Chondrocyte (in vitro differentiated cells): ENCODE measurements around the gene INSYN2B. TPM values are rescaled to one million over a fixed set of nuclear protein-coding genes. Genes with fewer than 3 reads are reported as not detected.
A peak's percentile ranks its signal among the peaks of the same experiment; 100 is the strongest.

Experiments
- DNase-seq: peaks from one replicate; pipeline ENCODE4 v3.0.0; 2021; ENCODE audit warnings: mixed read lengths, low spot score
- H3K27ac Mint-ChIP-seq: one replicate; pipeline ENCODE4 v1.8.0; 2021; ENCODE audit warnings: mild to moderate bottlenecking, moderate library complexity, mixed read lengths; ENCODE audit not compliant: unreplicated experiment
- H3K27me3 Mint-ChIP-seq: 2 replicates; pipeline ENCODE4 v1.8.0; 2021; ENCODE audit warnings: low read depth, mixed read lengths
- H3K36me3 Mint-ChIP-seq: 2 replicates; pipeline ENCODE4 v1.8.0; 2021; ENCODE audit warnings: low read depth, mixed read lengths
- H3K4me1 Mint-ChIP-seq: 2 replicates; pipeline ENCODE4 v1.8.0; 2021; ENCODE audit warnings: low read depth, mild to moderate bottlenecking, mixed read lengths
- H3K4me3 Mint-ChIP-seq: one replicate; pipeline ENCODE4 v1.8.0; 2021; ENCODE audit warnings: mild to moderate bottlenecking, moderate library complexity, mixed read lengths; ENCODE audit not compliant: unreplicated experiment
- H3K9me3 Mint-ChIP-seq: 2 replicates; pipeline ENCODE4 v1.8.0; 2021; ENCODE audit warnings: low read depth, mixed read lengths
- long read RNA-seq: library from polyadenylated mRNA; stranded (forward); transcript quantifications from one replicate; pipeline ENCODE4 v2.0.0, GENCODE V29; 2021
- total RNA-seq: library from RNA; stranded (reverse); gene quantifications from 3 replicates; pipeline ENCODE4 v1.2.1, GENCODE V29; 2021
- TF ChIP-seq, protein P1 (sequence below): fragments of 200-600 bp; sonication (generic); IDR thresholded peaks from 2 replicates; pipeline ENCODE4 v1.5.0; 2021; ENCODE audit warnings: antibody characterized with exemption, mild to moderate bottlenecking, moderate library complexity

The INSYN2B gene
- total RNA-seq, result 0.12 to 0.22 TPM (median 0.21 TPM) in 3 replicates
- long read RNA-seq, result 0 reads

DNA sequence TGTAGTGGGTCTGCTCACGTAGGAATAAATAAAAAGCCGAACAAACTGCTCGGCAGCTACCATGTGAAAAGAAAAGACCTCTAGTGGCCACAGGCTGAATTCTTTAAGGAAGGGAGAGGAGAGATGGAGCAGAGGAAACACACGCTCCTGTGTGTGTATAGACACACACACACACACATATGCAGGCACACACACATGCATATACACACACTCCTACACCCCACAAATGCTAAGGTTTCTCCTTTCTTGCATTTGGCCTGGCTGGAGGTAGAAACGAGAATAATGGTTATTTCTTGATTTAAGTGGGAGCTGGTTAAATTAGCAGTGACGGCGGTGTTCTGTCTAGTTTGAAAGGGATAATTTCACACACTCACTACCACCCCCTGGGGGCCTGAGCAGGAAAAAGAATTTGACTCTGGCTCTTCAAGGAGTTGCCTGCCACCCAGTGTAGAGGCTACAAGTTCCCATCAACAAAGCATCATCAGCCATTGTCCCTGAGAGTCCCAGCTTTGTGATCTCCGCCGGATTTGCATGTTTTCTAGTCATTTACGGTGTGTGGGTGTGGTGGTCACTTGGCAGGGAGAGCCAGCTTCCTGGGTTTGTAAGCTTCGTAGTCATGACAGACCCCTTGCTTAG is at the start of gene INSYN2B:
TSS of gene INSYN2B (minus strand) at position 78 of the 636 bp plus-strand sequence. CDS start 96,597 bp downstream, outside the sequence.
- peak within 1 kb of the TSS; percentile 77 for H3K27ac Mint-ChIP-seq
- no peaks in the 10 kb centered on the region for H3K9me3 Mint-ChIP-seq
- TF ChIP-seq, protein P1, sequence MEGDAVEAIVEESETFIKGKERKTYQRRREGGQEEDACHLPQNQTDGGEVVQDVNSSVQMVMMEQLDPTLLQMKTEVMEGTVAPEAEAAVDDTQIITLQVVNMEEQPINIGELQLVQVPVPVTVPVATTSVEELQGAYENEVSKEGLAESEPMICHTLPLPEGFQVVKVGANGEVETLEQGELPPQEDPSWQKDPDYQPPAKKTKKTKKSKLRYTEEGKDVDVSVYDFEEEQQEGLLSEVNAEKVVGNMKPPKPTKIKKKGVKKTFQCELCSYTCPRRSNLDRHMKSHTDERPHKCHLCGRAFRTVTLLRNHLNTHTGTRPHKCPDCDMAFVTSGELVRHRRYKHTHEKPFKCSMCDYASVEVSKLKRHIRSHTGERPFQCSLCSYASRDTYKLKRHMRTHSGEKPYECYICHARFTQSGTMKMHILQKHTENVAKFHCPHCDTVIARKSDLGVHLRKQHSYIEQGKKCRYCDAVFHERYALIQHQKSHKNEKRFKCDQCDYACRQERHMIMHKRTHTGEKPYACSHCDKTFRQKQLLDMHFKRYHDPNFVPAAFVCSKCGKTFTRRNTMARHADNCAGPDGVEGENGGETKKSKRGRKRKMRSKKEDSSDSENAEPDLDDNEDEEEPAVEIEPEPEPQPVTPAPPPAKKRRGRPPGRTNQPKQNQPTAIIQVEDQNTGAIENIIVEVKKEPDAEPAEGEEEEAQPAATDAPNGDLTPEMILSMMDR, result peak; percentile 96
- peak within 1 kb of the TSS; percentile 69 for H3K4me3 Mint-ChIP-seq
- no peaks in the 10 kb centered on the region for H3K27me3 Mint-ChIP-seq
- H3K4me1 Mint-ChIP-seq, result peaks cover 31% of the 10 kb centered on the region
- no peak for DNase-seq
- H3K36me3 Mint-ChIP-seq, result no peaks in the 10 kb centered on the region

DNA sequence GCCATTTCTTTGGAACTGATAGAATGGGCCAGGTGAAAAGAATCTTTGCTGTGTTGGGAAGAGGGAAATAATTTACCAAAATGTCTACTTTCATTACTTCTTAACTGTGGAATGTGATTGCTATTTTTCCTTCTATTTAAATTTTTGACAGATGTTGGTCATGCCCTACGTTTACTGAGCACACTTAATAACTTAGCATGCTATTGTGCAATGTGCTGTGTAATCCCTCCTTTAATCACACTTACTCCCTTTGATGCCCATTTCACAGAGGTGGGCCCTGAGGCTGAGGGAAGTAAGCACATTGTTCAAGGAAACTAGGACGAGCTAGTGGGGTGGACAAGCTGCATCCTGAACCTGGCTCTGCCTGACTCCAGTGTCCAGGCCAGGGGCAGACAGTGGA is 47.8 kb upstream of the INSYN2B start:
- Mint-ChIP-seq H3K4me1 (no peaks in the 10 kb centered on the region), H3K4me3 (no peak overlapping the region), H3K27me3 (peaks cover 3% of the 10 kb centered on the region), H3K27ac (no peak overlapping the region), H3K36me3 (no peaks in the 10 kb centered on the region), H3K9me3 (no peaks in the 10 kb centered on the region)
- TF ChIP-seq, protein P1, result no peak
- DNase-seq, result no peak

DNA sequence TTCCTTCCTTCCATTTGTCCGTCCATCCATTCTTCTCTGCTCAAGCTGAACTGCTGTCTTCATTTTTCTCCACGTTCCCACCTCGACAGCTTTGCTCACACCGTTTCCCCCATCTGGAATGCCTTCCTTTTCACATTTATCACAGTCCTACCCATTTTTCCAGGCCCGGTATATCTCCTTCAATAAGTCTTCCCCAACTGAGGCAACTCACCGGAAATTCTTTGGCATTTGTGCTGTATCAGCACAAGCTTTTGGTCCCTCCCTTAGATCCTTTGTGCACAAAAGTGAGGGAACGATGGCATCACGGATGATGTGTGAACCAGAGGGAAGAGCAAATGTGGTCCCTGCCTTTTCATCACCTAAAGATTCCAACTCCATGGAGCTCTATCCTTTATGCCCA is 45.6 kb upstream of the INSYN2B start:
- DNase-seq, result no peak
- H3K27ac Mint-ChIP-seq, result no peak overlapping the region
- no peaks in the 10 kb centered on the region for H3K36me3 Mint-ChIP-seq
- no peak overlapping the region for H3K4me3 Mint-ChIP-seq
- TF ChIP-seq, protein P1, result no peak
- no peaks in the 10 kb centered on the region for H3K4me1 Mint-ChIP-seq
- H3K27me3 Mint-ChIP-seq, result peaks cover 6% of the 10 kb centered on the region
- H3K9me3 Mint-ChIP-seq, result no peaks in the 10 kb centered on the region

DNA sequence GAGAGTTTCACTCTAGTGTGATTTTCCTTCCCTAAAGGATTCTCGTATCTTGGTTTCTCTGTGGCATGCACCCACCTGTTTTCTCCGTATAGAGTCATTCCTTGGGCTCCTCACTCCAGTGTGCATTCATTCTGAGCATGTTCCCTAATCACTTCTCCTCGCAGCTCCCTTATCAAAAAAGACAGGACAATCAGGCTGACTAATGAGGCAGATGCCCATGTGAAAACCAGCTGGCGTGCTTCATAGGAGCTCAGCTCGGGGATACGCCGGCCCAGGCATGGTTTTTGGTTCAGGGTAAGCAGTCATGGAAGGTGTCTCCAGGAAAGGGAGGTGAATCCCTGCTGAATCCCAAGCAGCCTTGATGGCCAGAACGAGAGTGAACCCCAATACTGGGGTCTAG is 41.2 kb upstream of the INSYN2B start:
- Mint-ChIP-seq H3K27me3 (peaks cover 9% of the 10 kb centered on the region), H3K4me3 (no peak overlapping the region), H3K36me3 (no peaks in the 10 kb centered on the region), H3K4me1 (no peaks in the 10 kb centered on the region), H3K27ac (no peak overlapping the region), H3K9me3 (no peaks in the 10 kb centered on the region)
- no peak for DNase-seq
- TF ChIP-seq, protein P1, result no peak

DNA sequence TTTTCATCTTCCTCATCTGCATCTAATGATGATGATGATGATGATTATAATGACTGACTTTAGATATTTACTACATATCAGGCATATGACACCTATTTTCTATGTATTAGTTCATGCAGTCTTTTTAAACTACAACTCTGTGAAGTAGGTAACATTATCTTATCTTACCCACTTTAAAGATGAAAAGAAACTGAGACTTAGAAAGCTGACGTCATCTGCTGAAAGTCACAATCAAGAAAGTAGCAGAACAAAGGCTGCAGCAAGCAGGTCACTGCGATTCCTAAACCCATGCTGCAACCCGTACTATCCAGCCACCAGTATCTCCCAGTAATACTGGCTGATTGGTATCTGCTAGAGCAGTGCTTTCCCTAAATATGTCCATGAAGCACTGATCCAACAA is 40.1 kb upstream of the INSYN2B start:
- H3K4me3 Mint-ChIP-seq, result no peak overlapping the region
- H3K27me3 Mint-ChIP-seq, result peaks cover 13% of the 10 kb centered on the region
- no peaks in the 10 kb centered on the region for H3K4me1 Mint-ChIP-seq
- no peaks in the 10 kb centered on the region for H3K9me3 Mint-ChIP-seq
- H3K36me3 Mint-ChIP-seq, result no peaks in the 10 kb centered on the region
- TF ChIP-seq, protein P1, result no peak
- DNase-seq, result no peak
- H3K27ac Mint-ChIP-seq, result no peak overlapping the region
